ENCODE data around the gene SLF1.

- TF ChIP-seq CTCF (IDR thresholded peaks at IDR 0.05; ENCODE audit: low read length) (no peak), EZH2phosphoT487 (IDR thresholded peaks at IDR 0.05; ENCODE audit: low read length) (no peak), EZH2 (optimal IDR thresholded peaks at IDR 0.05; ENCODE audit: low read depth, low read length) (no peak)
These were observed 72.8 kb downstream of the SLF1 start for GRCh38 chr5:94691291-94691690.
